Ramos (cell line): ENCODE data around the gene ARSI.

Experiments
- in situ Hi-C: fragments of 300-500 bp; cut with MboI; formaldehyde crosslinking; loops from one replicate; pipeline ENCODE4 v1.14.3; 2022; ENCODE audit warnings: low sequenced_read_pairs; ENCODE audit not compliant: unreplicated experiment

Gene ARSI

GRCh38 chr5:150272531-150272930, 30.2 kb downstream of the ARSI start:
- in situ Hi-C loops, result no loop called here

DNA sequence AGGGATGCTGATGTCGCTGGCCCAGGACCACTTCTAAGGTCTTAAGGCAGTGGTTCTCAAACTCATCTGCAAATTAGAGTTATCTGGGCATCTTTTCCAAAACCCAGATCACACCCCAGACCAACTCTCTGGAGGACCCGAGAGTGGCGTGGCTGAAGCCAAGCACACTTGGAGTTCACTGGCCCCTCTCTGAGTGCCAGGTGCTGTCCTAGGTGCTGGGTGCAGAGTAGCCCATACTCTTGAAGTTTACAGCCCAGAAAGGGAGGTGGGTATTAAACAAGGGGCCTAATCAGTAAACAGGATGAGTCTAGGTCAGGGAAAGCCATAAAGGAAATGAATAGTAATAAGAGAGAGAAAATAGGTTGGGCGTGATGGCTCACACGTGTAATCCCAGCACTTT, 30.8 kb downstream of the ARSI start:
- in situ Hi-C loops, result no loop called here

DNA sequence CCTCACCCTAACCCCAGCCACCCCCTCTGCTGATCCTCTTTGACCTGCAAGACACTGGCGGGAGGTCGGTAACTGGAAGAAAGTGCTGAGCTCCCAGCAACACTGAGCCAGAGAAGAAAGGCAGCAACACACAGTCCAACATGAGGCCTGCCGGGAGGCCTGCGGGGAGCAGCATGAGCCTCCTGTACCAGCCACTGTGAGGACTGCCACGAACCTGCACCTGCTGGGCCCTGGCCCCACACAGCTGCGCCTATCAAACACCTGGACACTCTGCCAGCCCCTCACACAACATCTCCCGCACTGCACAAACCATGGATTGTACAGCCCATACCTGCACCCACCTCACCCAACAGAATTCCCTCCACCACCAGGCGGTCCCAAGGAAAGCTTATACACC, 31.4 kb downstream of the ARSI start:
- in situ Hi-C loops, result no loop called here

DNA sequence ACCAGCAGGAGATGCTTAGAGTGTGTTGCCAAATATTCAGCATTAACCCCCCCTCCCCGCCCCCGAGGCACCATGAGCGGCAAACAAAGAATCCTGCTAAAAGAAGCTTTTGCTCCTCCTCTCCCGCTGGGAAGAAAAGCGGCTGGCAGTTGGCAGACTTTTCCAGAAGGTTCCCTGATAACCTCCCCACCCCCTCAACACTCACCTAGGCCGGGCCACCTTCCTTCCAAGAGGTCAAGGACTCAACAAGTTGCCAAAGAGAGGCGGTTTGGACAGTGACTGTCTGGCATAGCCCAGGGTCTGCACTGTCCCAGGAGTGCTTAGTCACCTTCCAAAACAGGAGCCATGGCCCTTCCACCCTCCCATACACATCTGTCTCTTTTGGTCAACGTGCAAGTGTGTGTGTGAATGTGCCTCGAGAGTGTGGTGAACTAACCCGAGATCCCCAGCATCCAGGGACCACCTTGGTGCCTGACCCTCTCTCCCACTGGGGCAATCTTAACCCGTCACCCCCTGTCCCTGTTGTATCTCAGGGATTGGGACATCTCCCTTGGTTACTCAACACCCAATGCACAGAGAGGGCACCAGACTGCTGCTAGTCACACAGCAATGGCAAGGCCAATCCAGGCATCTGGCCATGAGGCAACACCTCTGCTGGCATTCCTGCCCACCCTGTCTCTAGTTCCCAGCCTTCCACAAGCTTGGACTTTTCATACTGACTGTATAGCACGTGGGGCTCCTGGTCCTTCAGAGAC, 32.0 kb downstream of the ARSI start:
- in situ Hi-C loops, result no loop called here

DNA sequence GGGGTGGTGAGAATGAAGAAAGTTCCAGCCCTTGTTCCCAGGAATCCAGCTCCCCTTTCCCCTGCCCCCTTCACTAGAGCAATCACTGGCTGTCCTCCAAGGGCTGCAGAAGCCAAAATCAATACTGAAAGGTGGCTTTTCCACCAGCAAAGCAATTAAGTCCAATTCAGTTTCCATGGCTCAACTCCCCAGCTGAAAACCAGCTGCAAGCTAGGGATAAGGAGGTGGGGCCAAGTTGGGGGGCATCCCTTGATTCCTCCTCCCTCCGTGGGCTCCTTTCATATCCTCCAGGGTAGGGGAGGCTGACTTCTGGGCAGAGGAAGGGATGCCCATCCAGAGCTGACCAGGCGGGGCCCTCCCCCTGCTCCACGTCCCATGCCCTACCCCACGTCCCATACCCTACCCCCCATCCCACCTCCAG, 35.8 kb downstream of the ARSI start:
- in situ Hi-C loops, result no loop called here

GRCh38 chr5:150265870-150266383, 36.8 kb downstream of the ARSI start:
- in situ Hi-C loops, result no loop called here

DNA sequence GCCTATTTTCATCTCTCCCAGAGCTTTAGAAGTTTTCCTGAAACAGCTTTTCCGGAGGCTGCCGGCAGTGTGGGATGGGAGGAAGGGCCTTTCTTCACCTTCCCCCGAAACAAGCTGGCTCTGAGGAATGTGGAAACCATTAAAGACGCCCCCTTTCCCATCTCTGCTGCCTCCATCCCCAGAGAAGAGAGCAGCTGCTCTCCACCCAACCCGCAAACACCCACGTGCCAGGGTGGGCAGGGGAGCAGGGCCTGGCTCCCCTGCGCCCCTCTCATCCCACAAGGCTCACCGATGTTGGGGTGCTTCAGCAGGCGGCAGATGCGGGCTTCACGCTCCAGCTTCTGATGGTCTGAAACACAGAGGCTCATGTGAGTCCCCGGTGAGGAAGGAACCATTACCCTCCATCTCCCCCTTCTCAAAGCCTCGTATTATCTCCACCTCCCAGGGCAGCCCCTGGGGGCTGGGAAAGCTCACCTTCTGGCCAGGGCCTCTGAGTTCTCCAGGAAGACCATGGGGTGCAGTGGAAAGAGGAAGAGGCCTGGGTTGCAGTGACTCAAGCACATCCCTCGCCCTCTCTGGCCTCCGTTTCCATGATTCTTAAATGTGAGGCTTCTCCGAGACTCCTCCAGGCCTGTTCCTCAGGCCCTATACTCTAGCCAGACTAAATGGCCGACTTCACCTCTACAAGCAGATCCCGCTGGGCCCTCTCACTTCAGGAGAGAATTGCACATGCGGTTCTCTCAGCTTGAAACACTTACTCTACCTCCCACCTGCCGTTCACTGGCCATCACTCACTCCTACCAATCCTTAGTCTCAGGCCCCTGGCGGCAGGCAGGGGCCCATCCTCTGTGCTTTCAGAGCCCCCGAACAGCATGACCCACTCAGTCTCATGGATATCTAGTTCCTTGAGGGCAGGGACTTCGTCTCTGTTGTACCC, 37.8 kb downstream of the ARSI start:
- in situ Hi-C loops, result no loop called here

GRCh38 chr5:150263801-150264621, 38.7 kb downstream of the ARSI start:
- in situ Hi-C loops, result no loop called here

DNA sequence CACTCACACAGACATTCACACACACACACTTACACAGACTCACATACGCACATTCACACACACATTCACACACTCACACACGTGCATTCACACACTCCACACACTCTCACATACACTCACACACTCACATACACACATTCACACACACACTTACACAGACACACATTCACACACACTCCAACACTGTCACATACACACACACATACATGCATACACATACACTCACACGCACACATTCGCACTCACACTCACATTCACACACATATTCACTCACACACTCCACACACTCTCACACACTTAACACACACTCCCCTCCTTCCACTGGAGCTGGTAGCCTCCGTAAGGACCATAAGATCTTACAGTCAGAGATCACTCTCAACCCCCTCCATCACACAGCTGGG, 39.3 kb downstream of the ARSI start:
- in situ Hi-C loops, result no loop called here

- in situ Hi-C loops, result no loop called here
Observed at GRCh38 chr5:150262502-150262901, 40.2 kb downstream of the ARSI start.

DNA sequence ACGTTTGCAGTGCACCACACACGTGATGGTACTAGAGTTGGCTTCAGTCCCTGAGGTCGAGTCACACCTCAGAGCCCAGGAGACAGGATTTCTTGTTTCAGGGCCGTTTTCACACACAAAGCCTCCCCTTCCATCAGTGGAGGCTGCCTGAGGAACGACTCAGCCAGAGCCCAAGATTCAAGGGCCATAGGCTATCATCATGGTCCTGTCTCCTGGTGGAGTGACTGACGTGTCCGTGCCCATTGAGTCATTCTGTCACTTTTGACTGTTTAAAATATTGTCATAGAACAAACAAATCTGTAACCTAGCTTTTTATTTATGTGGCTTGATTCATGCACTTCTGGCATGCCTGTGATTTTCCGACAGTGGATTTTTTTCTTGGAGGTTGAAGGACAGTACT, 41.5 kb downstream of the ARSI start:
- in situ Hi-C loops, result no loop called here

- in situ Hi-C loops, result no loop called here
Observed at GRCh38 chr5:150258130-150258529, 44.6 kb downstream of the ARSI start.

DNA sequence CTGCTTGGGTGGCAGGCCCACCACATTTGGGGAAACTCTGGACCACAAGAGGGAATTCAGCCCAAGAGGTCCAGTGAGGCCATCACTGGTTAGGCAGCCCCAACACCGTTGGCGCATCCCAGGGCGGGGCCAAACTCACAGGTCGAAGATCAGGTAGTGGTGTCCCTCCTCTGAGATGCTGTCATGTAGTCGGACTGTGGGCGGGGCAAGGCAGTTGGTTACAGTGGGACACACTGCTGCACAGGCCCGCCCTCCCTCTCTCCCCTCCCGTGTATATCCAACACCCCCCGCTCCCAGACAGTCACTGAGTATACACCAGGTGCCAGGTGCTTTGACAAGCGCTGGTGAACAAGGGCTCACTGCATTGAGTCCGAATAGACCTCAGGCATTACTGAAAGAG, 45.3 kb downstream of the ARSI start:
- in situ Hi-C loops, result no loop called here

GRCh38 chr5:150256410-150257064, 46.2 kb downstream of the ARSI start:
- in situ Hi-C loops, result no loop called here

GRCh38 chr5:150255659-150256409, 46.9 kb downstream of the ARSI start:
- in situ Hi-C loops, result no loop called here

- in situ Hi-C loops, result no loop called here
Observed at GRCh38 chr5:150254774-150255173, 47.9 kb downstream of the ARSI start.

DNA sequence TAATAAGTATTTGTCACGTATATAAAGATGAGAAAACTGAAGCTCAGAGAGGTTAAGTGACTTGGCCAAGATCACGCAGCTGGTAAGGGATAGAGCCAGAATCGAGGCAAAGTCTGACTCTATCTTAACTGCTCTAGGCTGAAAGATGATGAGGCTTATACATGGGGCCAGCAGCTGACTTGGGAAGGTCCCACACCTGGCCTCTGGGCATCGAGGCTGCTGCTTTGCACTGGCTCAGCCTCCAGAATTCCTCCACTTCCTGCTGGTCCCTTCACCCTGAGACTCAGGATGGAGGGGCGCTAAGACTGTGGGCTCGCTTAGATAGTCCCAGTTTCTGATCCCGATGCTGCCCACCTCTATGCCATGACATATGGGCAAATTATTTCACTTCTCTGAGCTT, 48.3 kb downstream of the ARSI start:
- in situ Hi-C loops, result no loop called here

DNA sequence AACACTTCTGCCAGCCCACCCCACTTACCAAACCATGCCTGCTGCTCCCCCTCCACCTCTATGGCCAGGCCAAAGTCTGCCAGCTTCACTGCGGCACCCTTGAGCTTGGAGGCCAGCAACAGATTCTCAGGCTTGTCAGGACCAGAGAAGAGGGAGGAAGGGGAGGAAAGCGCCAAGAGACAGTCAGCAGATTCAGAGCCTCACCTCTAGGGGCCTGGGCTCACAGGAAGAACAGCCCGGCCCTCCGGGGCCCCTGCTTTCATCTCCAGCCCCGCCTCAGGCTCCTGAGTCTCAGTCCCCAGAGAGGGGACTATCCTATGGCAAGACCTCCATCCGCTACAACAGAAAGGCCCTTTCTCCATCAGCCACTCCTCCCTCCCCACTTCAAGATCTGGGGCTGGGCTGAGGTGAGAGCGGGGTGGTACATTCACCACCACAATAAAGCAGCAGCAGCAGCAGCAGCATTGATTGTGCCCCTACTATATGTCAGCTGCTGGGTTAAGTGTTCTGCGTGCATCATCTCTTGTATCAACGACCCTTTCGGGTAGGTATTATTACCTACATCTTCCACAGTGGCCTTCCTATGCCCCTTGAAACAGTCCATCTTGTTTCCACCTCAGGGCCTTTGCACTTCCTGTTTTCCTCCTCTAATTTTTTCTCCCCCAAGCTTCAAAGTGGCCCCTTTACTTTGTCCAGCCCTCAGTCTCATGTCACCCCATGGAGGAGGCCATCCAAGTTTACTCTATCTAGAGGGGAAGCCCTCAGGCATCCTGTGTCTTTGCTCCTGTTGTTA, 49.1 kb downstream of the ARSI start:
- in situ Hi-C loops, result no loop called here
